Measurements from ENCODE around the gene SUOX. TPM values are rescaled to one million over a fixed set of nuclear protein-coding genes. Genes with fewer than 3 reads are reported as not detected.

The SUOX gene
- 10 to 100 TPM; 12.9 to 44.5 (median 30.4) TPM for total RNA-seq

GRCh38 chr12:55996715-55997534 is at the start of gene SUOX:
SUOX (plus strand) TSS chr12:55997276; CDS start chr12:56002222, 4,946 bp downstream.
- TF ChIP-seq CTCF (IDR thresholded peaks at IDR 0.05; ENCODE audit: low read depth): no peak

- no peak for TF ChIP-seq CTCF (IDR thresholded peaks at IDR 0.05; ENCODE audit: low read depth)
Observed at GRCh38 chr12:55955344-55955743, 41.7 kb upstream of the SUOX start.

- TF ChIP-seq CTCF (IDR thresholded peaks at IDR 0.05; ENCODE audit: low read depth): no peak
Observed at GRCh38 chr12:55955800-55956508, 41.1 kb upstream of the SUOX start.

- TF ChIP-seq CTCF (IDR thresholded peaks at IDR 0.05; ENCODE audit: low read depth): no peak
Observed at GRCh38 chr12:55957106-55957859, 39.8 kb upstream of the SUOX start.

- TF ChIP-seq CTCF (IDR thresholded peaks at IDR 0.05; ENCODE audit: low read depth): no peak
Observed at GRCh38 chr12:55963760-55964159, 33.3 kb upstream of the SUOX start.

- TF ChIP-seq CTCF (IDR thresholded peaks at IDR 0.05; ENCODE audit: low read depth): no peak
Observed at GRCh38 chr12:55965240-55965639, 31.8 kb upstream of the SUOX start.
